Suppressor macrophage treated with lipopolysaccharide for 4 hours (primary cell): ENCODE measurements around the gene CDS2.
A peak's percentile ranks its signal among the peaks of the same experiment; 100 is the strongest.

Source experiments
- DNase-seq: peaks from one replicate; pipeline ENCODE4 v3.0.0-alpha.2; 2020

CDS2 gene

DNA sequence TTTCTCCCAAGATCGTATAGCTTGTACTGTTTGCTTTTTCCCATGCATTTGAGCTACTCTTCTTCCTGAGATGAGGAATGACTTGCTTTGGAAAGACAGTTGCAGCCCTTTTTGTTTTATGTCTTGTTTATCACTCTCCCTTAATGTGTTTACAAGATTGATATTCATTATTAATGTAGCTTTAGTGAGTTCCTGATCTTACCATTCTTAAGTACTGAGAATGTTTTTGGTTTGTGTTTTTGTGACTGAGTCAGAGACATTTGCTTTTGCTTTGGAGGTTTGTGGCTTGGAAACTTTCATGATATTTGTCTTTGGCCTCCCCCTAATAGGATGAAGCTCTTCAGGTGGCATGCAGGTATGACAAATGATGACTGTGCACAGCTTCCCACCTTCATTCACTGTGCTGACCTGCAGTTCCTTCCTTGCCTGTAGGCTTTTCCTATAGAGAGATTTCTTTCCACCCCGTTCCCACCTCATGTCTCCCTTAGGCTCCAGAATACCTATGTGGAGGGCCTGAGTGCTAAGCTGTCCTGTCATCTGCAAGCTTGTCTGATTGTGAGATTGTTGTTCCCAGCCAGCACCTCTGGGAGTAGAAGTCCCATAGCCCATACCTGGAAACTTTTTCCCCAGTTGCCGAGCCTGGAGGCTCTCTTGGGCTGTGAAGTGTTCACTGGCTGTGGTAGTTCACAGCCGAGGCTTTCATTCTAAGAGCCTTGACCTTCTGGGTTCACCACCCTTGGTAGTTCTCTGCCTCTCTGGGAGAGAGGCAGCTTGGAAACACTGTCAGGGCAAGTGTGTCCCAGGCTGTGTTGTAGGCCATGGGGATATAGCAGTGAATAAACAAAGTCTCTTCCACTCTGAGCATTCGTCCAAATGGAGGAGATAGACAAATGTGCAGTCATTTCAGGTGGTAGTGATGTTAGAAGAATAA, 27.1 kb downstream of the CDS2 start:
- DNase-seq, result no peak

GRCh38 chr20:5154543-5154925, 27.7 kb downstream of the CDS2 start:
- no peak for DNase-seq

- DNase-seq, result no peak
Observed at GRCh38 chr20:5155404-5155803, 28.6 kb downstream of the CDS2 start.

GRCh38 chr20:5156675-5157448, 30.1 kb downstream of the CDS2 start:
- no peak for DNase-seq

- DNase-seq, result no peak
Observed at GRCh38 chr20:5159928-5160327, 33.1 kb downstream of the CDS2 start.

DNA sequence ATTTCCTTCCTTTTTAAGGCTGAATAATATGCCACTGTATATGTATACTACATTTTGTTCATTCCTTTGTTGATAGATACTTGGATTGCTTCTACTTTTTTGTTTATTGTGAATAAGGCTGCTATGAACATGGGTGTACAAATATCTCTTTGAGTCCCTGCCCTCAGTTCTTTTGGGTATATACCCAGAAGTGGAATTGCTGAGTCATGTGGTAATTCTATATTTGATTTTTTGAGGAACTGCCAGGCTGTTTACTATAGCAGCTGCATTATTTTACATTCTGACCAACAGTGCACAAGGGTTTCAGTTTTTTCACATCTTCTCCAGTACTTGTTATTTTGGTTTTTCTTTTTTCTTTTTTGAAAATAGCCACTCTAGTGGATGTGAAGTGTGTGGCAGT, 34.1 kb downstream of the CDS2 start:
- peak; percentile 61 for DNase-seq

- DNase-seq, result no peak
Observed at GRCh38 chr20:5161536-5162164, 34.8 kb downstream of the CDS2 start.

DNA sequence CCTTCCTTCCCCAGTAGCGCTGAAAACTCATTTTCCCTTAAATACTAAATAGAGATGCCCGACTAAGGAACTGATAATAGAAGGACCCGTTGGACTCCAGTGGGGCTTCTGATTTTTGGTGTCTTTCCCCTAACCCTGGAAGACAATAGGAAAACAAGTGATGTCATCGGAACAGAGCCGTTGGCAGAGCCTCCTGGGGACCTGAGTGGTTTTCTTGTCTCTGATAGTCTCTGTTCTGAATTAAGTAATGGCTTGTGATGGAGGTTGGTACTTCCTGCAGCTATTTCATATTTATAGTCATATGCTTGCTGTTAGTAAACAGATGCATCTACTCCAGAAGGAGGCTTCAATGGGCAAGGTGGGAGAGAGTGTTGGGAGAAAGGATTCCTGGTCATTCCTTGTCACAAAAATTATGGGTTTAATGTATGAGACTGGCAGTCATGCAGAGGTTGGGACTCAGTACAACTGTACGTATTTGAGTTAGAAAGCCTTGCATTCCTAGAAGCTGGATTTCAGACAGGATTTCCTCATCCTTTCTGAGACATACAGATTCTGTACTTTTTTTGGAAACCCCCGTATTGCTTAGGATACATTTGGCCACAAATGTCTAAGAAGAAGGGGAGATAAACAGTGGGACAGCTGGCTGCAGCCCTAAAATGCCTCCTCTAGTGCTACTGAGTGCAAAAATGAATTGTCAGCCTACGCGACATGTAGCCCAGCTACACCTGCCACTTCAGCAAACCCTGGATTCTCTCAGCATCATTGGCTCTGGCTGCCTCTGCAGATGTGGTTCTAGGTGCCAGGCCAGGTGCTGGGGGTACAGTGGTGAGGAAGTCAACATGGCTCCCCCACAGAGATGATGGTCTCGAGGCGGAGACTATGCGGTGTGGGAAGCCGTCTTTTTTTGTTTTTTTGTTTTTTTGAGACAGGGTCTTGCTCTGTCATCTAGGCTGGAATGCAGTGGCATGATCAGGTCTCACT, 38.1 kb downstream of the CDS2 start:
- DNase-seq, result peak; percentile 26

DNA sequence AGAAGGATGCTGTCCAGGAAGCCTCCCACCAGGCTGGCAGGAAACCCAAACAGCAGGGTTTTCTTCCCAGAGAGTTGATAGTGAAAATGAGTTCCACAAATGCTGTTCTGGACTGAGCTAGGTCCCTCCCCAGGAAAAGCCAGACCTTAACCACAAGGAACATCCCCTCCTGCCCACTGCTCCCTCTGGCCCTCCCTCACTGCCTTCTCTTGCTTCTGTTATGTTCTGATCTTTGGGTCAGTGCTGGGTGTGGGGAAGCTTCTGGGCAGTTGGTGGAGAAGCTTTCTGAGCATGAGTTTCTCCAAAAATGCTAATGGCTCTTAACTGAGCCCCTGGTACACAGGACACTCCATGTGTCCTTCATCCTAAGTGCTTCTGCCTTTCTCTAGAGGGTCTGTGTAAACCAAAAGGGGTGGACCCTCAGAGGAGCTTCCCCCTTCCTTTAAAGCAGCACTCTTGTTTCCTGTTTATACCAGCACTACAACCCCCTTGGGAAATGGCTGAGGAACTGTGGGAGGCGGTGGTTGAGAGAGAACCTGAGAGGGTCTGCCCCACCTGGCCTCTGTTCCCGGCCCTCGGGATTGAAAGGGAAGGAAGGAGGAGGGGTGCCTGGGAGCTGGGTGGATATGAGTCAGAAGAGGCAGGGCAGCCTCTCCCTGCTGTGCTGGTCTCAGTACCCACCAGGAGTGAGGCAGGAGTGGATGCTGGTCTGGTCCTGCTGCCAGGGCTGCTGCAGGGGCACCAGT, 42.0 kb downstream of the CDS2 start:
- peak; percentile 28 for DNase-seq

DNA sequence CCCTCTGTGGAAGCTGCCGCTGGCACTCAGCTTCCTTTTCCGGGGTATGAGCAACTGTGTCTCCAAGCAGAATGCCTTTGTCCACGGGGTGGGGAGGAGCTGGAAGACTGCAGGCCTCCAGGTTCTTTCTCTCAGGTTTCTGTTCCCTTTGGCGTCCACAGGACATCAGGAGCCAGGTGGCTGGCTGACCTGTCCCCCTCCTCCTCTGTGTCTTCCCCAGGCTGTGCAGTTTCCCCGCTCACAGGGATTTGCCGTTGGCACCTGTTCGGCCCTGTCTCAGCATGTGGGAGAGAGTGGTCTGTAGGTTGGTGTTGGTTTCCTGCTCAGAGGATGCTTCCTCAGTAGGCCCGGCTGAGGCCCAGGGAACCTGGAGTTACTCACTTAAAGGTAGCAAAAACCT, 43.5 kb downstream of the CDS2 start:
- DNase-seq, result no peak

DNA sequence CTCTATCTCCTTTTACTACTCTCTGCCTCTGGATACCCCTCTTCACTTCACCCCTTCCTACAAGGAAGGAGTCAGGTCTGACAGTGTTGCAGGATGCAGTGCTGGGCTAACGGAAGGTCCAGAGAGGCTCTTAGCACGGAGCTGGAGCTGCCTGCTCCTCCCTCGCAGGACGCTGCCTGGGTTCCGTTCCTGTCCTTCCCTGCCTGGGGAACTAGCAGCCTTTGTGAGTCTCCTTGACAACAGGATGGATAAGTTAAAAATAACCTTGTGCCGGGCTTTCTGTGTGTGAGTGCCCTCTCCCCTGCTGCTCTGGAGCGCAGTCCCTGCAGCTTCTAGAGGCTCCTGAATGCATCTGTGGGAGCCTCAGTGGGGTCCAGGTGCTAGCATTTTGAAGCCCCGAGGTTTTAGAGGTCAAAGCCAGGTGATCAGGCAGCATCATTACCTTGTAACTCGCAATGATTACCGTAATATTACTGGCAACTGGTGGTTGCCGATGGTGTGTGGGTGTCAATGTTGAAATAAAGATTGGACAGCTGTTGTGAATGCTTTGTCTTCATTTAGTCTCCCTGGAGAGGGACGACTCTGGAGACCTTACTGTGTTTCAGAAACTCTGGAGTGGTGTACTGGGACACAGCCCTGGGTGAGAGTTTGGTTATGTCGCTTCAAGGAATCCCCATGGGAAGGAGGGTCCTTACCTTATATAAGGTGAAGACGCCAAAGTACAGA, 44.4 kb downstream of the CDS2 start:
- no peak for DNase-seq

GRCh38 chr20:5171790-5172164, 45.0 kb downstream of the CDS2 start:
- no peak for DNase-seq

DNA sequence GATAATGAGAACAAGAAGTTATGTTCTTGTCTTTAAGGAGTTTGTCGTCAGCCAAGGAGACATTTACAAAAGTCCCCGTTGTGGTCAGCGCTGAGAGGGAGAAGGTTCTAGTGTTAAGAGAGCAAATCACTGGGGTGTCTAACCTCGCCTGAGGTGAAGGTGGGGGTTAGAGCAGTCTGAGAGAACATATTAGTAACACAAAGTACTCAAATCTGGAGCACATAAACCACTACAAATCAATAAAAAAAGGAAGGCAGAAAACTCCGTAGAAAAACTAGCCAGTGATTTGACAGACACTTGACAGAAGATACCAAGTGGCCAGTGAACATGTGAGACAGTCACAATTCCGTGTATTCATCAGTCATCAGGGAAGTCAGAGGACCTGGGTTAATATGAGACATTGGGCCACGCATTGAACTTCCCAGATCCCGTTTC, 45.4 kb downstream of the CDS2 start:
- no peak for DNase-seq

- no peak for DNase-seq
Observed at GRCh38 chr20:5172903-5173463, 46.2 kb downstream of the CDS2 start.

- peak; percentile 31 for DNase-seq
Observed at GRCh38 chr20:5173751-5174150, 46.9 kb downstream of the CDS2 start.

DNA sequence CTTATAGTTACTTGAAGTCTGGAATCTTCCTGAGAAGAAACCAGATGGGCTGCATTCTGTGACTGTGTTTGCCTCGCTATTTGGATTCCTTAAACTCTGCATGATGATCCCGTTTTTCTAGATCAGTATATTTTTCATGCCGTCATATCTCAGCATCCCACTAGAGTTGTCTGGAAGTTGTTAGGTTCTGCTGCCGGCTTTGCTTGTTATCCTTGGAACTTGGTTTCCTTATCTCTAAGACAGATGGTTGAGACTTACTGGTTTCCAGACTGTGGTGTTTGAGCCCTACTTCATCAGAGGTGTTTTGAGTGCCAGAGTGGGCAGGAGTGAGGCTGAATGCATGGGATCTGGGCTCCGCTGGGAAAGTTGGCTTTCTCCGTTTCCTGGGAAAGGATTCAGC, 50.3 kb downstream of the CDS2 start:
- DNase-seq, result no peak

DNA sequence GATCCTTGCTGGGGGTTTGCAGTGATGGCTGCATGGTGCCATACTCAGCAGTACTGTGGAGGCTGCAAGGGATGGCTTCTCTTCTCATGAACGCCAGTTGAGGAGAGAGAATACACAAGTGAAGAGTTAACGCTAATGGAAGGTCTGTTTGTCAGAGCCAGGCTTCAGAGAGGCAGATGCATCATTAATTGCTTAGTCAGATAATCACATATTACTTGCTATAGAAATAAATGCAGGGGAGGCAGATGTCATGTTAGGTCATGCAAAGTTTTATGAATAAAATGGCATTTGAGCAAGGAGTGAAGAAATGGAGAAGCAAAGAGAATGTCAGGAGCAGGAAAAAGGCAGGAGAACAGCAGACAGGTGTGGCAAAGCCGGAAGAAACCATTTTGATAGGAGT, 51.2 kb downstream of the CDS2 start:
- DNase-seq, result no peak

DNA sequence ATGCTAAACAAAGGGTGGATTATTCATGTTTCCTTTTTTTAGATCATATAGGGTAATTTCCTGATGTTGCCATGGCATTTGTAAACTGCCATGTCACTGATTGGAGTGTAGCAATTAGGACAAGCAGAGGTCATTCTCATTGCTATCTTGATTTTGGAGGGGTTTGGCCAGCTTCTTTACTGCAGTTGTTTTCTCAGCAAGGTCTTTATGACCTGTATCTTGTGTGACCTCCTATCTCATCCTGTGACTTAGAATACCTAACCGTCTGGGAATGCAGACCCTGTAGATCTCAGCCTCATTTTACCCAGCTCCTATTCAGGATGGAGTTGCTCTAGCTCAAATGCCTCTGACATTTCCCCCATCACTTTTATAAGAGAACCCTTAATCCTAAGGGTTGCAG, 53.6 kb downstream of the CDS2 start:
- no peak for DNase-seq

GRCh38 chr20:5180933-5181332, 54.1 kb downstream of the CDS2 start:
- no peak for DNase-seq

DNA sequence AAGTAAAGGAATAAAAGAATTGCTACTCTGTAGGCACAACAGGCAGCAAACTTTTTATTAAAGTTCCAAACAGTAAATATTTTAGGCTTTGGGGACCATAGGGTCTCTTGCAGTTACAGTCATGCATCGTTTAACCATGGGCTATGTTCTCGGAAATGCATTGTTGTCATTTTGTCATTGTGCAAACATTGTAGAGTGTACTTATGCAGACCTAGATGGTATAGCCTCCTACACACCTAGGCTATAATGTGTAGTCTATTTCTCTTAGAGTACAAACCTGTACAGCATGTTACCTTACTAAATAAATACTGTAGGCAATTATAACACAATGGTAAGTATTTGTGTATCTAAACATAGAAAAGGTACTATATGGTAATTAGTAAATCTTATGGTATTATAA, 54.7 kb downstream of the CDS2 start:
- no peak for DNase-seq

DNA sequence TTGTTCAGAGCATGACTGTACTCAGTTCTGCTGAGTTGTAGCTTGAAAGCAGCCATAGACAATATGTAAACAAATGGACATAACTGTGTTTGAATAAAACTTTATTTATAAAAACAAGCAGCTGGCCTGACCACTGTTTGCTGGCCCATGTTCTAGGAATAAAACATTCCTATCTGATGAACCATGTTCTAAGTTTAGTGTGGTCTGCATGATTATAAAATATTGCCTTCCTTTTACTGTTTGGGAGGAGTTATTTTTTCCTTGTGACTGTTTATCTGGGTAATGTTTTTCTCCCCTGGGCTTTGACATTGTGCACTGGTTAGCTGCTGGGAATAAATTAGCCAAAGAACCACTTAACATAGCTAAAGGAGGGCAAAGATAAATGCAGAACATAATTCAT, 55.1 kb downstream of the CDS2 start:
- no peak for DNase-seq
